Mucosa of rectum (tissue), 2 donors: ENCODE data around the gene UVSSA.
"Not testable (repeated sequence)": the region's sequence is repeated elsewhere in the genome, so short reads cannot be mapped to it uniquely, and the experiment has no call there.

Experiments
- H3K27ac ChIP-seq, 2 donors: one replicate each; pipeline ENCODE4 v1.7.0; 2013; ENCODE audit warnings: inconsistent platforms in 2 of 2, low read depth in 2 of 2, low read length in 2 of 2
- H3K27me3 ChIP-seq, 2 donors: one replicate each; pipeline ENCODE4 v1.7.0; 2013; ENCODE audit warnings: low read length in 2 of 2; ENCODE audit not compliant: control insufficient read depth in 2 of 2, insufficient read depth in 2 of 2
- H3K36me3 ChIP-seq, 2 donors: one replicate each; pipeline ENCODE4 v1.7.0; 2013; ENCODE audit warnings: low read length in 2 of 2; ENCODE audit not compliant: control insufficient read depth in 2 of 2, insufficient read depth in 2 of 2
- H3K4me1 ChIP-seq, 2 donors: one replicate each; pipeline ENCODE4 v1.7.0; 2013; ENCODE audit warnings: low read length in 2 of 2, mild to moderate bottlenecking in 1 of 2; ENCODE audit not compliant: control insufficient read depth in 2 of 2, insufficient read depth in 2 of 2
- H3K4me3 ChIP-seq, 2 donors: one replicate each; pipeline ENCODE4 v1.7.0; 2013; ENCODE audit warnings: low read length in 2 of 2
- H3K9ac ChIP-seq, 2 donors: one replicate each; pipeline ENCODE4 v1.7.0; 2013; ENCODE audit warnings: low read length in 2 of 2, low read depth in 1 of 2, mild to moderate bottlenecking in 1 of 2
- H3K9me3 ChIP-seq, 2 donors: one replicate each; pipeline ENCODE4 v1.7.0; 2013; ENCODE audit warnings: low read length in 2 of 2; ENCODE audit not compliant: control insufficient read depth in 2 of 2
- donor health status: healthy.
- donor health status: Normal muscosa, but diverticular disease.

UVSSA gene

DNA sequence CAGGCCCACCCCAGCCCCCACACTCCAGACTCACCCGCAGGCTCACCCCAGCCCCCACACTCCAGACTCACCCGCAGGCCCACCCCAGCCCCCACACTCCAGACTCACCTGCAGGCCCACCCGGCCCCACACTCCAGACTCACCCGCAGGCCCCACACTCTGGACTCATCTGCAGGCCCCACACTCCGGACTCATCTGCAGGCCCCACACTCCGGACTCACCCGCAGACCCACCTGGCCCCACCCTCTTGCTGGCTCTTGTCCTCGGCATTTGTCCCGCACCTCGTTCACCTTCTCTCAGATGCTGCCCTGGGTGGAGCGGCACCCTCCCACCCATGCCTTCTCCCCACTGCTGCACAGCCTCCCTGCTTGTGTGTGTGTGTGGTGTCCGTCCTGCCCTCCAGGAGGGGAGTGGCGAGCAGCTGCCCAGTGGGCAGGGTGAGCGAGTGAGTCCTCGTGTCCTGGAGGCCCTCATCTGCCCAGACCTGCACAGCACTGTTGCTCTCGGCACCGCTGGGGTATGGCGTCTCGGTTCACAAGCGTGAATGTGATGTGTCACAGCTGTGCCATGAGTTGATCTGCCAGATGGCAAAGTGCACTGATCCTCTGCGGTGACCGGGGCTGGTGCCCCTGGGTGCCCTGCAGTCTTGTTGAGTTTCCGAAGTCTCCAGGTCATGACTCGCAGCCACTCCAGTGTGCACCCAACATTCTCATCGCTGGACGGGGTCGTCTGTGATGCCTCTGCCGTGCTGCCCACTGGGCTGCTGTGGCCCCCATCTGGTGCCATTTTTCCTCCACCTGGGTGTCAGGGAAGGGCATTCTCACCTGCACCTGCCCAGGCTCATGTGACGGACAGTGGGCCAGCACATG is 29.6 kb upstream of the UVSSA start:
- no peaks in the 10 kb centered on the region for H3K4me1 ChIP-seq
- no peak overlapping the region for H3K9ac ChIP-seq
- no peaks in the 10 kb centered on the region for H3K9me3 ChIP-seq
- H3K27me3 ChIP-seq, result no peaks in the 10 kb centered on the region
- H3K36me3 ChIP-seq, result peaks cover 55 to 64% of the 10 kb centered on the region in 2 donors
- no peak overlapping the region for H3K27ac ChIP-seq
- no peak overlapping the region for H3K4me3 ChIP-seq

DNA sequence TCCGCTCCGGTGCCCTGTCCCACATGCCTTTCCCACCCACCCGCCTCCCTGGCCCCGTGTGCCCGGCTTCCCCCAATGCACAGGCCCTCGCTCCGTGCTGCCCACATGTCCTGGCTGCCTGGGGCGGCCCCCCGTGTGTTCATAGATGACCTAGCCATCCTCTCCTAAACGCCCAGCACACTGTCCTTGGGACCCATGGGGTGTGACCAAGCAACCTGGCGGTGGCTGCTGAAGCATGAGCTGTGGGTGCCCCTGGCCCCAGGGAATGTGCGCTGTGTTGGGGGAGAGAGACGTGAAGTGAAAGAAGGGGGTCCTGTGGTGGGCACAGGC is 29.0 kb upstream of the UVSSA start:
- H3K4me3 ChIP-seq, result no peak overlapping the region
- H3K27ac ChIP-seq, result no peak overlapping the region
- no peaks in the 10 kb centered on the region for H3K27me3 ChIP-seq
- H3K9ac ChIP-seq, result no peak overlapping the region
- H3K4me1 ChIP-seq, result no peaks in the 10 kb centered on the region
- no peaks in the 10 kb centered on the region for H3K9me3 ChIP-seq
- H3K36me3 ChIP-seq, result peaks cover 54 to 63% of the 10 kb centered on the region in 2 donors

DNA sequence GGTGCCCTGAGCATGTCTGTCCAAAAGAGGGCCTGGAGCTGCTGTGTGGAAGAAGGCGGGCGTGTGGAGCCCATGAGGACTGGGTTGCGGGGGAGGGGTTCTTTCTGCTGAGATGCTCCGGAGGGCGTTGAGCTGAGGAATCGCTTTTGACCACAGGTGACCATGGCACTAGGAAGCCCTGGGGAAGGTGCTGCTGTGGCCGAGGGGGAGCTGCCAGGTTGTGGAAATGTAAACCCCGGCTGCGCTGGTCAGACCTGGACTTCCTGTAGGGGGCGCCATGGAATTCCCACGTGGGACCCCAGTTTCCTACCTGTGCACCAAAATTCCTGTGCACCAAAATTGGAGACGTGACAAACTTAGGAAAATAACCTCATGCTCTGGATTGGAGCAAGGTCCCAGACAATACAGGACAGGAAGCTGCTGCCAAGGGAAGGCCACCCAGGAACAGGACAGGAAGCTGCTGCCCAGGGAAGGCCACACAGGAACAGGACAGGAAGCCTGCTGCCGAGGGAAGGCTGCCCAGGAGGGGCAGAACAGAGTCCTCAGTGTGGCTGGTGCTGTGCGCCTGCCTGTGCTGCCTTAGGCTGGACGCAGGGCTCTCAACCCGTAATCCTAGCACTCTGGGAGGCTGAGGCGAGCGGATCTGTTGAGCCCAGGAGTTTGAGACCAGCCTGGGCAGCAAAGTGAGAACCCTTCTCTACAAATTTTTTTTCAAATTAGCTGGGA is 28.4 kb upstream of the UVSSA start:
- H3K9ac ChIP-seq, result no peak overlapping the region
- H3K27me3 ChIP-seq, result no peaks in the 10 kb centered on the region
- no peaks in the 10 kb centered on the region for H3K9me3 ChIP-seq
- H3K36me3 ChIP-seq, result peaks cover 54 to 63% of the 10 kb centered on the region in 2 donors
- no peak overlapping the region for H3K4me3 ChIP-seq
- H3K27ac ChIP-seq, result no peak overlapping the region
- H3K4me1 ChIP-seq, result no peaks in the 10 kb centered on the region

DNA sequence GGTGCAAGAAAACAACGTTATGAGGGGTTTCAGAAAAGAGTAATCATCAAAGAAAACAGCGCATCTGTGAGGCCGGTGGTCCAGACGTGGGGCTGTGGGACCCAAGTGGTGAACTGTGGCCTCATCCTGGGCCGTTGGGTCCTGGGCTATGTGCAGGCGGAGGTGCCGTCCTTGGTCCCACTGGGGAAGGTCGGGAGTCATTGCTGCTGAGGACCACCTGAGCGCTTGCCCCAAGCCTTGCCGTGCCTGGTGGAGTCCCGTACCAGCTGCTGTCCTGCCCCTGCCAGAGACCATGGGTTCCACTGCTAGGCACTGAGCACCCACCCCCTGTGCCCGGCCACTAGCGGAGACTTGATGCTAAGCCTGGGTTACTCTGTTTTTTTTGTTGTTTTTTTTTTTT is 25.5 kb upstream of the UVSSA start:
- Histone ChIP-seq H3K36me3 (peaks cover 47 to 57% of the 10 kb centered on the region in 2 donors), H3K4me3 (no peak overlapping the region), H3K9ac (no peak overlapping the region)

DNA sequence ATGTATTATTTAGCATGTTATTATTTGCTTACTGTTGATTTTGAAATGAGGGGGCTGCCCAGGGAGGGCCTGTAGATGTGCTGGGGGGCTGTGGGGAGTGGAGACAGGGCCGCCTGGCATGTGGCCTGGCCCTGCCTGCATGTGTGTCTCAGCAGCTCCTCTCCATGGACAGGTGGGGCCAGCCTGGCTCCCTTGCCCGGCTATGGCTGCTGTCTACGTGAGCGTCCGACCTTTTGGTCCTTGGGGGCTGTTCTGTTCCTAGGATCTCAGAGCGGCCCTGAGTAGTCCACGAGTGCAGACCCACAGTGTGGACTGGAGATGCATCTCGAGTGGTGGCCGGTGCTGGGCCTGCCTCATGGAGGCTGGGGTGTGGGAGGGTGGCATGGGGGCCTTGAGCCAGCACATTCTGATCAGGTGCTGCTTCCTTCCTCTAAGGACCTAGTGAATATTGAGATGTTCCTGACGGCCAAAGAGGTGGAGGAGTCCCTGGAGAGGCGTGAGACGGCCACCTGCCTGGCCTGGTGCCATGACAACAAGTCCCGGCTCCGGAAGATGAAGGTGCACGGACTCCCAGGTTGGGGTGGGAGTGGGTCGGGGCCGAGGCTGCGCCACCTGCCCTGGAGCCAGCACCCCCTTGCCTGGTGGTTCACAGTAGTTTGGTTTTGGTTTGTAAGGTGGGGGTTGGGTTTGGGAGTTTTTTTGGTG is 24.9 kb upstream of the UVSSA start:
- no peaks in the 10 kb centered on the region for H3K4me1 ChIP-seq
- H3K9ac ChIP-seq, result no peak overlapping the region
- no peaks in the 10 kb centered on the region for H3K27me3 ChIP-seq
- no peaks in the 10 kb centered on the region for H3K9me3 ChIP-seq
- no peak overlapping the region for H3K27ac ChIP-seq
- peaks cover 49 to 59% of the 10 kb centered on the region in 2 donors for H3K36me3 ChIP-seq
- H3K4me3 ChIP-seq, result no peak overlapping the region

More for the DNA sequence above, 25.5 kb upstream of the UVSSA start:
- H3K27ac ChIP-seq, result no peak overlapping the region
- H3K27me3 ChIP-seq, result no peaks in the 10 kb centered on the region
- H3K4me1 ChIP-seq, result no peaks in the 10 kb centered on the region
- no peaks in the 10 kb centered on the region for H3K9me3 ChIP-seq

DNA sequence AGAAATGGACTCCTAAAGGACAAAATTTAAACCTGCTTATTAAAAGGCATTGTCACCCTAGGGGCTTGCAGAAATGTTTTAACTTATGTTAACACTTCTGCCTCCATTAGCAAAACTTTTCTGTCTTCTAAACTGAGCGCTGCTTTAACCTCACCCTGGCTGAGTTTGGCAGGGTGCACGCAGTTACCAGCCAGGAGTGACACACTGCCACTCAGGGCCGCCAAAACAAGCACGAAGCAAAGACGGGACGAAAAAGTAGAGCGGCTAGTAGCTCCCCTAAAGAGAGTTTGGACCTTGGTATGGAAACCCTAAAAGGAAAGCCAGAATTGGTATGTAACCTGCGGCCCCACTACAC is 23.8 kb upstream of the UVSSA start:
- H3K4me1 ChIP-seq, result no peaks in the 10 kb centered on the region
- H3K27me3 ChIP-seq, result no peaks in the 10 kb centered on the region
- H3K9me3 ChIP-seq, result no peaks in the 10 kb centered on the region
- no peak overlapping the region for H3K27ac ChIP-seq
- peaks cover 50 to 61% of the 10 kb centered on the region in 2 donors for H3K36me3 ChIP-seq
- H3K9ac ChIP-seq, result no peak overlapping the region
- H3K4me3 ChIP-seq, result no peak overlapping the region

DNA sequence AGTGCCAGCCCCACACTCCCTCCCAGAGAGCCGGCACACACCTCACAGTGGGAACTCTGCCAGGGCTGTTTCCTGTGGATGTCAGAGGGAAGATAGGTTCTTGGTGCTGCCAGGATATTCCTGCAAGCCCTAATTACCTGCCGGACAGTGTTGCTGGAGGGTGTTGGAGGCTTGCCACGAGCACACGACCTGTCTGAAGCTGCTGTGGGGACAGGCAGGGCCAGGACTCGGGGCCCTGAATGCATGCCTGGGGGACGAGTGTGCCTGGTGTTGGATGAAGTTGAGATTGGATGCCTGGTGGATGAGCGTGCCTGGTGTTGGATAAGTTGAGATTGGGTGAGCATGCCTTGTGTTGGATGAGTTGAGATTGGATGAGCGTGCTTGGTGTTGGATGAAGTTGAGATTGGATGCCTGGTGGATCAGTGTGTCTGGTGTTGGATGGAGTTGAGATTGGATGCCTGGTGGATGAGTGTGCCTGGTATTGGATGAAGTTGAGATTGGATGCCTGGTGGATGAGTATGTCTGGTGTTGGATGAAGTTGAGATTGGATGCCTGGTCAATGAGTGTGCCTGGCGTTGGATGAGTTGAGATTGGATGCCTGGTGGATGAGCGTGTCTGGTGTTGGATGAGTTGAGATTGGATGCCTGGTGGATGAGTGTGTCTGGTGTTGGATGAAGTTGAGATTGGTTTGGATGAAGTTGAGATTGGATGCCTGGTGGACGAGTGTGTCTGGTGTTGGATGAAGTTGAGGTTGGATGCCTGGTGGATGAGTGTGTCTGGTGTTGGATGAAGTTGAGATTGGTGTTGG is 23.2 kb upstream of the UVSSA start:
- H3K9me3 ChIP-seq, result no peaks in the 10 kb centered on the region
- H3K9ac ChIP-seq, result no peak overlapping the region
- peaks cover 50 to 62% of the 10 kb centered on the region in 2 donors for H3K36me3 ChIP-seq

DNA sequence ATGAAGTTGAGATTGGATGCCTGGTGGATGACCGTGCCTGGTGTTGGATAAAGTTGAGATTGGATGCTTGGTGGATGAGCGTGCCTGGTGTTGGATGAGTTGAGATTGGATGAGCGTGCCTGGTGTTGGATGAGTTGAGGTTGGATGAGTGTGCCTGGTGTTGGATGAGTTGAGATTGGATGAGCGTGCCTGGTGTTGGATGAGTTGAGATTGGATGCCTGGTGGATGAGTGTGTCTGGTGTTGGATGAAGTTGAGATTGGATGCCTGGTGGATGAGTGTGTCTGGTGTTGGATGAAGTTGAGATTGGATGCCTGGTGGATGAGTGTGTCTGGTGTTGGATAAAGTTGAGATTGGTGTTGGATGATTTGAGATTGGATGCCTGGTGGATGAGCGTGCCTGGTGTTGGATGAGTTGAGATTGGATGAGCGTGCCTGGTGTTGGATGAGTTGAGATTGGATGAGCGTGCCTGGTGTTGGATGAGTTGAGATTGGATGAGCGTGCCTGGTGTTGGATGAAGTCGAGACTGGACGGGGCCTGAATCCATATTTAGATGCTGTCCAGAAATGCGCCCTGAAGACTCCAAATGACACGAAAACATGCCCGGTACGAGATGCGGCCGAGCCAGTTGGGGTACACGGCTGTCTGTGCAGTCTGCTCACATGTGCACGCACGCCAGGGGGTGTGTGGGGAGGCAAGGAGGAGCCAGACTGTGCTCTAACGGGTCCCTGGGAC is 22.4 kb upstream of the UVSSA start:
- H3K9ac ChIP-seq, H3K4me3 ChIP-seq, H3K9me3 ChIP-seq, H3K27me3 ChIP-seq, H3K27ac ChIP-seq, H3K4me1 ChIP-seq: not testable (repeated sequence)
- H3K36me3 ChIP-seq, result peaks cover 55 to 66% of the 10 kb centered on the region in 2 donors

More for the DNA sequence above, 23.2 kb upstream of the UVSSA start:
- H3K4me1 ChIP-seq, result no peaks in the 10 kb centered on the region
- no peak overlapping the region for H3K4me3 ChIP-seq
- no peaks in the 10 kb centered on the region for H3K27me3 ChIP-seq
- H3K27ac ChIP-seq, result no peak overlapping the region

DNA sequence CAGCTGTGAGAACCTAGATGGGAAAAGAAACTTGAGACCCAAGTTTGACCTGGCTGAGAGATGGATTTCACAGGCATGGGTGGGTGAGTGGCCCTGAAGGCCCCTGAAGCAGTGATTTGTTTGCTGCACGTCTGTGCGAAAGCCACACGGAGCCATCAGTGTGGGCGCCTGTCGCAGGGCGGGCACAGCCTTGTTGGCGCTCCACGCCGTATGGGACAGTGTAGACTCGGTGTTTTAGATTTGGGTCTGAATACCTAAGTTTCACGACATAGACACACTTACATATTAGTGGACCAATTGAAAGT is 21.9 kb upstream of the UVSSA start:
- no peak overlapping the region for H3K9ac ChIP-seq
- peaks cover 57 to 68% of the 10 kb centered on the region in 2 donors for H3K36me3 ChIP-seq
- H3K4me3 ChIP-seq, result no peak overlapping the region
- H3K27ac ChIP-seq, result no peak overlapping the region
- H3K27me3 ChIP-seq, result no peaks in the 10 kb centered on the region
- H3K4me1 ChIP-seq, result no peaks in the 10 kb centered on the region
- H3K9me3 ChIP-seq, result no peaks in the 10 kb centered on the region
